ENCODE measurements around the gene SHISA8.
"Not testable (repeated sequence)": the region's sequence is repeated elsewhere in the genome, so short reads cannot be mapped to it uniquely, and the experiment has no call there.

SHISA8 gene

DNA sequence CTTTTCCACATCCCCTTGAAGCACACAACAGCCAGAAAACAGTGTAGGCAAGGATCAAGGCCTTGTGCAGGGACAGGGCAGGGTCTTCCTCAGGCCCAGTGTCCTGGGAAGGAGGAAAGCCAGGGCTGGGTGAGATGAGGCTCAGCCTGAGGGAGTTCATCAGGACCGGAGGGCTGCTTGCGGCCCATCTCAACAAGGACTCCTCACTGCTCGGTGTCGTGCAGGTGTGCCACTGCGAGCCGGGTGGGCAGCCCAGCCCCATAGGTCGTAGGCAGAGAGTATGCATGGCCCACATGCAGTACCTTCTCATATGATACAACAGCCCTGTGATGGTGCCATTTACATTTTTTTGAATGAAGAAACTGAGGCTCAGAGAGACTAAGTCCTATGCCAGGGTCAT lies 12.9 kb downstream of the SHISA8 start:
- no peak overlapping the region for H3K27ac ChIP-seq
- DNase-seq (ENCODE audit: low read depth, low spot score) = no peak

DNA sequence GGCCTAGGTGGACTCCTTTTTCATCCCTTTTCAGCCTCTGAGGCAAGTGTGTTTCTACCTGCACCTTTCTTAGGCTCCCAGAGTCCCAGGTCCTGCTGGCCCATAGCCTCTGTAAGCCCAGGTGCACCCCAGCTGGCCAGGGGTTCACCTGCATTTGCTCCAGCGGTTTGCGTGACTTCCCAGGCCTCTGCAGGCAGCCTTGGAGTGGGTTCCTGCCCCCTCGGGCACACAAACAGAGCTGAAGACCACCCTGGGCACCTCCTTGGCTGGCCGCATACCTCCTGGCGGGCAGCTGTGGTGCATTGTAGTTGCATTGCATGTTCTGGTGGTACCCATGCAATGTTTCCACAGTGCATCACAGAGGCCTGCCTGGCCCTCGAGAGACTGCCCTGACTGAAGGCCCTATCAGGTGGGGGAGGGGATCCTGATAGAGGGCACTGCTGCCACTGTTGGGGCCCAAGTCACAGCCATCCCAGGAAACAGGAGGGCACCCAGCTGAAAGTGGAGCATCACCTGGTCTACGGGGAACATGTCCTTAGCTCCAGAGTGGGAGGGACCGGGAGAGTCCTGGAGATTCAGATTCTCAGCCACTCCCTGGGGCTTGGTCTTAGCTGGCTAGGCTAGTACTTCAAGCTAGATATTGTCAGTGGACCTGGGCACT lies 14.1 kb downstream of the SHISA8 start:
- no peak overlapping the region for H3K27ac ChIP-seq
- DNase-seq (ENCODE audit: low read depth, low spot score) = no peak

DNA sequence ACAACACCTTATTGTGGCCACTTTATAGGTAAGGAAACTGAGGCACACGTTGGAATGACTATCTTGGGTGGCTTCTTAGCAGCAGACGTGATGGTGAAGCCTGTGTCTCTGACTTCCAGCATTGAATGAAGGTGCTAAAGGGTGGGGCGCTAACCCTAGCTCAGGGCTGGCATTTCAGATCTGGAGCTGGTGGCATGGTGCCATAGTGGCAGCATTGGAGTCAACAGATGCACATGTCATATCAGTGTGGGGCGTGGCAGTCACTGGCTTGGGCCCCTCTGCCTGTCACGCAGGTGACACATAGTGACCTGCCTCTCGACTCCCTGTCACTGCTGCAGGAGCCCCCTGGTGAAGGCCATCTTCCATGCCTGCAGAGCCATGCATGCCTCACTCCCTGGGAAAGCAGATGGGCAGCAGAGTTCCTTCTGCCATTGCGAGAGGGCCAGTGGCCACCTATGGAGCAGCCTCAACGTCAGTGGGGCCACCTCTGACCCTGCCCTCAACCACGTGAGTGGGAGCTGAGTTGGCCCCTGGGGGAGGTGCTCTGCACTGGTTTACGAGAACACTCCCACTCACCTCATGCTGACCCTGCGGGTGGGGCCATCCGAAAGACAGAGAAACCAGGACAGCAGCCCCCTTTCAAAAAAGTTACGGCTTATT lies 14.8 kb downstream of the SHISA8 start:
- H3K27ac ChIP-seq = no peak overlapping the region
- DNase-seq (ENCODE audit: low read depth, low spot score) = no peak

DNA sequence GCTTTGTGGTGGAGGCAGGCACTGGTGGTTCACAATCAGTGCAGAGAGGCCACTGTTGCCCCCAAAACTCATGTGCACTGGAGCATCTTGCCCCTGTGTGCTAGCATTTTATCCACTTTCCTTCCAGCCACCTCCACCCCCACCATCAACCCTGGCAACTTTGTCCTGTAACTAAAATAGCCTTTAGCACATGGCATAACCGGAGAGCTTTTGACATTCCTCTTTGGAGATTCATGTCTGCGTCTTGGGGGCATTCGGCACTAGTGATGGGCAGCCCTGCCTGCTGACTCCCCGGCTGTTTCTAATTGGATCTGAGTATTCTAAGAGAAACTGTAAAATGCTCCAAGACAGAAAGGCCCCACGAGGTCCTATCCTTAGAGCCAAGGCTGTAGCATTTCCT lies 15.8 kb downstream of the SHISA8 start:
- DNase-seq (ENCODE audit: low read depth, low spot score) = no peak

DNA sequence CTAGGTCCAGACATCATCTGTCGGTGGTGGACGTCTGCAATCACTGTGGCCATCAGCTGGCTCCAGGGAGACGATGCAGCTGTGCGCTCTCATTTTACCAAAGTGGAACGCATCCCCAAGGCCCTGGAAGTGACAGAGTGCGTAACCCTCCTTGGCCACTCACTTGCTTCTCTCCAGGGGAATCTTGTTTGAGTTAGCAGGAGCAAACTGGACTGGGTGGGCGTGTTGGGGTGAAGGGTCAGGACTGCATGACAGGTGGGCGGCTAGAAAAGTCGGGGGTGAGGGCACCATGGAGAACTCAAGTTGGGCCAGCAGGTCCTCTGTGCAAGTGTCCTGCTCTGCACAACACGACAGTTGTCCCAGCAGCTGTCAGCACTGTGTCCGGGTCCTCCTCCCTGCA lies 16.2 kb downstream of the SHISA8 start:
- no peak overlapping the region for H3K27ac ChIP-seq
- no peak for DNase-seq (ENCODE audit: low read depth, low spot score)

More for the DNA sequence above, 15.8 kb downstream of the SHISA8 start:
- no peak overlapping the region for H3K27ac ChIP-seq

DNA sequence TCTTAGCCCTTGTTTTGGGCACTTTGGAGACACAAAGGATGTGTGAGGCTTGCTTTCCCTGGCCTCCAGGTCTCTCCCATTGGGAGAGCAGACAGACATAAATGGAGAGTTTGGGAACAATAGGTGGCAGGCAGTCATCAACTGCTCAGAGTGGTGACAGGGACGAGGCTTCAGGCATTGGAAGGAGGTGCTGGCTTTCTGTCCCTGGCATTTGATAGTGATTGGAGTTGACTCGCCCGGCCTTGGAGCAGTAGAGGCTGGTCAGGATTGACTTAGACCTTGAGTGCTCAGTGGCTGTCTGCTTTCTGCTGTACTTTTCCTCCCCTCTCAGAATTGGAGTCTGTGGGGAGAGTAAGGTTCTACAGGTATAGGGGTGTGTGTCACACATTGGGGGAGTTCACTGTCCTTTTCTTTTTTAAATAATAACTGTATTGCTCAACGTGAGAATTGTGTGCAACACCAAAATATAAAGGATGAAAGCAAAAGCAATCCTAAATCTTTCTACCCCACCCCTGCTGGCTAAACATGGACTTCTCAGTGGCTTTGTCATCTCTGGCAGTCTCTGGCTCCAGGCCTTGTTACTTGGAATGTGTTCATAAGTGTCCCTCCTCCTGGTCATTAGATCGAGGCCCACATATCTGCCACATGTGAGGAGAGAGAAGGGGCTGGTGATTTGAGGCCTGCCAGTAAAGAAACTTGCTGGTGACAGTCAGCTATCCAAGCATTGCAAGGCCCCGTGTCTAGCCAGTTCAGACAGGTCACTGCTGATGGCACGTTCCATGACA lies 21.1 kb downstream of the SHISA8 start:
- no peak overlapping the region for H3K27ac ChIP-seq
- no peak for DNase-seq (ENCODE audit: low read depth, low spot score)

DNA sequence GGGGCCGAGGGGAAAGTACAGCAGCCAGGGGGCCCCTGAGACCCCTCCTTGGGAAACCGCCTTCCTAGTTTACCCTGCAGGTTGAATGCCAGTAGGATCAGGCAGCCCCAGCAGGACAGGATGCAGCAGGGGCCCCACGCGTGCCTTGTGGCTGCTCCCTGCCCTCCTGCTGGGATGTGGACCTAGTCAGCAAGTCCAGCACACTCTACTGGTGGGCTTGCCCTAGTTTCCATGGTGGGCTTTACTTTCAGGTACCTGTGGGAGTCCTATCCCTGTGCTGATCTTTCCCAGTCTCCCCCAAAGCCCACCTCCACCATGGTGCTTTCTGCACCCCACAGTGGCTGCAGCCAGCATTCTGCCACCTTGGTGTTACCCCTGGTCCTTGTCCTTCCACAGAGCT lies 22.2 kb downstream of the SHISA8 start:
- H3K27ac ChIP-seq = no peak overlapping the region
- no peak for DNase-seq (ENCODE audit: low read depth, low spot score)

DNA sequence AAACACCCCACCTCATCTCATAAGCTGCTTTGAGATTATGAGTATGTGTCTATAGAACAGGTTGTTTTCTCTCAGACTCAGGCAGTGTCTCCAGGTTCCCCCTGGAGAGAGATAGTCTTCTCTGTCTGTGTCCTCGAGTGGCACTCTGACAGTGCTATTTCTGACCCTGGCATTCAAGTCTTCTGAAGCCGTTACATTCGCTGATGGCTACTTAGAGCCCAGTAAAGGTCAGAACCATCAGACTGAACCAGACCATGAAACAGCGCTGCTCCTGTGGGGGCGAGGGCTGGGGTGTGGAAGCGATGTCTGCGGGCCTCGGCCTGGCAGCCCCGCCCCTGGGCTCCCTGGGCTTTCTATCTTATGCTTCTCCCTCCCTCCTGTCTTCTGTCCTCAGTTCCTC lies 23.5 kb downstream of the SHISA8 start:
- H3K27ac ChIP-seq = no peak overlapping the region
- no peak for DNase-seq (ENCODE audit: low read depth, low spot score)

DNA sequence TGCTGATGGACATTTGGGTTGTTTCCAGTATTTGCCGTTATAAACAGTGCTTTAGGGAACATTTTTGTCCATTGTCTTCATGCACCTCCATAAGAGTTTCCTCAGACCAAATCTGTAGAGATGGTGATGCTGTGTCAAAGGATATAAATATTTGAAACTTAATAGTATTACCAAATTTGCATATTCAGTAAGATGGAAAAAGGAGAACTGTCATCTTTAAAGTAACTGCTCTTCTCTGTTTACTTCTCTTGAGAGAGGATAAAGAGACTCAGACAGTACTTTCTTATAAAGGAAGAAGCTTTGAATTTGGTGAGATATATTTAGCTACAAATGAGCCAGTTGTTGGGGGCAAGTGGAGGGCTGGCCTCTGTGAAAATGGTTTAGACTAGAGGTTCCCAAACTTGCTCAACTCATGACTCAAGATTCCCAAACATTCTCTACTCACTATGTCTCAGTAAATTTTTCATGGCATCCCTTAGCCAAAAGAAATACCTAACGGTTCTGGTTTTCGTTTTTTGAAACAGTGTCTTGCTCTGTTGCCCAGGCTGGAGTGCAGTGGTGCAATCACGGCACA lies 26.2 kb downstream of the SHISA8 start:
- H3K27ac ChIP-seq = no peak overlapping the region
- DNase-seq (ENCODE audit: low read depth, low spot score) = no peak

DNA sequence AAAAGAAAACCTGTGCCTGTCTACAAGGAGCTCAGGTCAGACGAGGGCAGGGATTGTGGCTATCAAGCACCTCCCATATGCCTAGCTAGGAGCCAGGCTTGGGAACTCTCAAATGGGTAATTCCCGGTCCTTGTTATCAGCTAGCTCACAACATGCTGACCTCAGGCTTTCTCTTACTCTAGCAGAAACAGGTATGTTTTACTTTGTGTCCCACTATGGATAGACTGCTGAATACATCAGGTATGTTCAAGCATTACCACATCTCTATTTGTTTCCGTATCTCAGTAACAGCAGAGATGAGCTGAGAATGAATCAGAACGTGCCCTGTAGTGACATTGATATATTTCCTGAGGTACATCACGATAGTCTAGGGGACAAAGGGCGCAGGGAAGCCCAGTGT lies 29.4 kb downstream of the SHISA8 start:
- no peak for DNase-seq (ENCODE audit: low read depth, low spot score)
- no peak overlapping the region for H3K27ac ChIP-seq

DNA sequence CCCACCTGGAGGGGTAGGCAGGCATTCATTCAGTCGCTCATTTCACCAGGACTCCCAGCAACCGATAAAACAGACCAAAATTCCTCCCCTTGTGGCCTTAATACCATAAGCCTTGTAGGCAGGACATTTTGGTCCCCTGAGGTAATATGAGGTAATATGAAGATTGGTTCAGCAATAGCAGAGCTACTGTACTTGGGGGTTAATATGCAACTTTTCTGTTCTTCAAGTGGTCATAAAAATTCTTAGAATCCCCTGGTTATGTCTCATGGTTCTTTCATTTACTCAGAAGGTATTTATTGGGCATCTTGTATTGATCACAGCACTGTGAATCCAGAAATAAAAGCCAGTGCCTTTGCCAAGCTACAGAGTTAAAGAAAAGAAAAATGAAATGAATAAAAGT lies 29.8 kb downstream of the SHISA8 start:
- no peak for DNase-seq (ENCODE audit: low read depth, low spot score)
- H3K27ac ChIP-seq = no peak overlapping the region

DNA sequence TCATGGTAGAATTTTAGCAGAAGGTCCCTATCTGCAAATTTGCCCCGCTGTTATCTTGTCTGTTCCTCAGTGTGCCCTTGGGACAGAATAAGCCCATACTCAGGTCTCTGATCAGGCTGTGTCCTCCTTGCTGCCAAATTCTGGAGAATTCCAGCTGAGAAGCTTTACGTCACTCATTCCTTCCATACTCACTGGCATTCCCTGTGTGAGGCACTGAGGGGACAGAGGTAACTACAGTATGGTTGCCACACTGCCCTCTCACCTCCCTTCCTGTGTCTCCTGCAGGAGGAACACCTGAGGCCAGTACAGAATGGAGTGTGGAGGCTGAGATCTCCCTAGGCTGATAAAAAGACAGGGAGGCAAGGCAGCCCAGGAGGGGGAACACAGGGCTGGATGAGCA lies 31.5 kb downstream of the SHISA8 start:
- DNase-seq (ENCODE audit: low read depth, low spot score) = no peak
- no peak overlapping the region for H3K27ac ChIP-seq

DNA sequence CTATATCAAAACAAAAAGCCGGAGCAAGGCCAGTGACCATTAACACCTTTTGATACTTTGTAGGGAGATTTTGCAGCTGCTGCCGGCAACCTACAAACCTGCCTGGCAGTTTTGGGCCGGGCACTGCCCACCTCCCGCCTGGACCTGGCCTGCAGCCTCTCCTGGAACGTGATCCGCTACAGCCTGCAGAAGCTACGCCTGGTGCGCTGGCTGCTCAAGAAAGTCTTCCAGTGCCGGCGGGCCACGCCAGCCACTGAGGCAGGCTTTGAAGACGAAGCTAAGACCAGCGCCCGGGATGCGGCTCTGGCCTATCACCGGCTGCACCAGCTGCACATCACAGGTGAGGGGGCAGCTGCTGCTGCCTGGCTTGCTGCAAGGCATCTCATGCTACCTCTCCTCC lies 34.2 kb downstream of the SHISA8 start:
- no peak for DNase-seq (ENCODE audit: low read depth, low spot score)
- no peak overlapping the region for H3K27ac ChIP-seq

DNA sequence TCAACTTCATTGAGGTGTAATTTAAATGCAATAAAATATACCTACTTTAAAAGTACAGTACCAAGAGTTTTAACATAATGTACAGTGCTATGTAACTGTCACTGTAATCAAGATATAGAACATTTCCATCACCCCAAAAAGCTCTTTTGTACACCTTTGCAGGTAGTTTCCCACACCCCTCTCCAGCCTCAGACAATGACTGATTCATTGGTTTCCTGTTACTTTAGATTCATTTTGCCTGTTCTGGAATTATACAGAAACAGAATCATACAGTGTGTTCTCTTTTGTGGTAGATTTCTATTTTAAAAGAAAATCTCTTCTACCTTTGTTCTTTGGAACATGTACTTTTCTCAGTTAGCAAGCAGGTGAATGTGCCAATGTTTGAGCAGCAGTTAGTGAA lies 38.2 kb downstream of the SHISA8 start:
- no peak for DNase-seq (ENCODE audit: low read depth, low spot score)
- no peak overlapping the region for H3K27ac ChIP-seq

DNA sequence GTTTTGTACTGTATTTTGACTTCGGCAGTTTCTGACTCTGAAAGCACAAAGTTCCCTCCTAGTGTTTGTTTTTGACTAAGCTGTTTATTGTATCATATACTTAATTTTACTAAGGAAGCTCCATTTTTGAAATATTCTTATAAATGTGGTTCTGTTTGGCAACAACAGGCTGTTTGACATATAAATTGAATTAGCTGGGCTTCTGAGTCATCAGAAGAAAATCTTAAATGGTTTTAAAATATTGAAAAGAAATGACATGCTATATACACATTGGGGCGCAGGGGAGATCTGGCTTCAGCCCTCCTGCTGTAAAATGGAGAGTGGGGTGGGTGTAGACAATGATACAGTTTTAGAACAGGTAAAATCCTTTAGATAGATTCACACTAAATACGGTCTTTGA lies 38.6 kb downstream of the SHISA8 start:
- H3K27ac ChIP-seq = no peak overlapping the region
- no peak for DNase-seq (ENCODE audit: low read depth, low spot score)

DNA sequence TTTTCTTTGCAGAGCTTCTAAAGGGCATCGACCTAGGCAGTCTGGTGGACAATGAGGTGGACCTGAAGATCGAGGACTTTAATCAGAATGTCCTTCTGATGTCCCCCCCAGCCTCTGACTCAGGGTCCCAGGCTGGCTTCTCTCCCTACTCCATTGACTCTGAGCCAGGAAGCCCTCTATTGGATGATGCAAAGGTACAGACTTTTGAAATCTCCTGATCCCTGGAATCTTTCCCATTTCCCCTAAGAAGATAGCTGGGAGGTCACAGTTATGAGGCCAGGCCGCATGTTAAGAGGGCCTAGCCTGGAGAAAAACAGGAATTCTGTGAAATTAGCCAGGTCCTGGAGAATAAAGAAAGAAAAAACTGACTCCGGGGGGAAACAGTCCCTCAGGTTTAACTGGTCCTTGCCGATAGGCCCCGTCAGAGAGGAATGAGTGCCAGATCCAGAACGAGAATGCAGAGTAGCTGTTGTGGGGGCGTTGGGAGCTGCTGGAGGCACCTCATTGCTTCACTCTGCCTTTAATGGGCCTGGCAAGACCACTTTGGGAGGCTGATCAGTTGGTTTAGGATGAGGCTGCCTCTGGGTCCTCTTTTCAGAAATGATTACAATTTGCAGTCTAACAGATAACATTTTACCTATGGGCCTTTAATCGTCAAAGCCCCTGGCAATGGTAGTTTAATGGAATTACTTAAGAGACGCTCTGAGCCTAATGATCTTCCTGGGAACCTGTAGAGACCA lies 39.2 kb downstream of the SHISA8 start:
- H3K27ac ChIP-seq = no peak overlapping the region
- DNase-seq (ENCODE audit: low read depth, low spot score) = no peak

DNA sequence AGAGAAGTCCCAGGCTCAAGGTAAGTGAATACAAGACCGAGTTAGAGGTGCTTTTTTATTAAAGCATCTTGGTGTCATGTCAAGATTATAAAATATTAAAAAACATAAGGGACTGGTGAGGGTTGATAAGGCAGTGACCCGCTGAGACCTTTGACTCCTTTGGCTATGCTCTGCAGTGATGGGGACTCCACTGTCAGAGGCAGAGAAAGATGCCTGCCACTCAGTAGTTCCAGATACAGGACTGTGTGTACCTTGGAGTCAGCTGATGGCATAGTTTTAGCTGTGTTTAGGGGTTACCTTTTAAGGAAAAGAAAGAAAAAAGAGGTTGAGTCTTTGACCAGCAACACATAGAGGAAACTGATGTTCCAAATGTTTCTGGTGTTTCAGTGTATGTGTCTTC lies 40.8 kb downstream of the SHISA8 start:
- DNase-seq (ENCODE audit: low read depth, low spot score) = no peak
- no peak overlapping the region for H3K27ac ChIP-seq

DNA sequence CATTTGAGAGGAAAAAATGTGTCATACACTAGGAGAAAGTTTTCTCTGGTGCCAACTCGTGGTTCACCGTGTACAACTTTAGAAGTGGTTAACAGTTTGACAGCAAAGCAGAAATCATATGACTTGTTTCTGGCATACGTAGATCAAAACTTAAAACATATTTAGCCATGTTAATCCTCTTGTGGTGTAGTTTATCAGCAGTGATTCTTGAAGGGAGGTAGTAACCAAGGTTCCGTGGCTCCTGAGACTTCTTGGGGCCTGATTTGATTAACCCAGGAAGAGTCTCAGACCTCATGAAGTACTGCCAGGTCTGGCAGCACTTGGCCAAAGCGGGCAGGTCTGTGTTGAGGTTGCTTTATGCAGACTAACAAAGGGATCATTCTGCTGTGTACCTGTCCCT lies 41.5 kb downstream of the SHISA8 start:
- DNase-seq (ENCODE audit: low read depth, low spot score) = no peak
- H3K27ac ChIP-seq = no peak overlapping the region

DNA sequence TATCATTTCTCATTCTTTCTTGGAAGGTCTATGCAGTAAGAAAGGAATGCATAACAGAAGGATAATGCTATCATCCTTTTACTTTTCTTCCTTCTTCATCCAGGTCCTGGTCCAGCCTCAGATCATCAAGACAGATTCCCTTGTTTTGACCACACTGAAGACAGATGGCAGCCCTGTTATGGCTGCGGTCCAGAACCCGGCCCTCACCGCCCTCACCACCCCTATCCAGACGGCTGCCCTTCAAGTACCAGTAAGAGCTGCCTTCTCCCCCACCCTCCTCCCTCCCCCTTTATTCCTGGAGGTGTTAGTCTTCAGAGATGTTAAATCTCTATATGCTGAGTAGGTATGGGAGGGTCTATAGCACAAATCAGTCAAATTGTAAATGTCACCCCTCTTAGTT lies 44.1 kb downstream of the SHISA8 start:
- H3K27ac ChIP-seq = no peak overlapping the region
- no peak for DNase-seq (ENCODE audit: low read depth, low spot score)

DNA sequence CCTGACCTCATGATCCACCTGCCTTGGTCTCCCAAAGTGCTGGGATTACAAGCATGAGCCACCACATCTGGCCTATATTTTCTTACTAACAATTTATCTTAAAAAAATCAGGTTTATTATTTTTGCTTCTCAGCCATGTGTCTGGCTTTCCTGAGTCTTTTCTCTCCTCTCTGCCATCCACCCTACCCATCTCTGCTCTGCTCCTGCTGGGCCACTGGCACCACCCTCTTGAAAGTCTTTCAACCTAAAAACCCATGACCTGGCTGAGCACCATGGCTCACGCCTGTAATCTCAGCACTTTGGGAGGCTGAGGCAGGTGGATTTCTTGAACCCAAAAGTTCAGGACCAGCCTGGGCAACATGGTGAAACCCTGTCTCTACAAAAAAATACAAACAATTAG lies 44.8 kb downstream of the SHISA8 start:
- not testable (repeated sequence) for DNase-seq (ENCODE audit: low read depth, low spot score); H3K27ac ChIP-seq

DNA sequence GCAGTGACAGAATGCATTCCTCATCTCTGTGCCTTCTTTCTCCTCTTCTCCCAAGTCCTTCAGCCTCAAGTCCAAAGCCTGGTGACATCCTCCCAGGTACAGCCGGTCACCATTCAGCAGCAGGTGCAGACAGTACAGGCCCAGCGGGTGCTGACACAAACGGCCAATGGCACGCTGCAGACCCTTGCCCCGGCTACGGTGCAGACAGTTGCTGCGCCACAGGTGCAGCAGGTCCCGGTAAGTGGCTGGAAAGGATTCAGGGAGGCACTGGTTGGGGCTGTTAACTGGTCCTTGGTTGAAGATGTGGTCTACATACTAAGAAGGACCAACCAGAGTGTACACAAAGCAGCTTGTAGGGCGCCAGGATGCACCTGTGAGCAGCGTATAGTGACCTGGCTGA lies 46.3 kb downstream of the SHISA8 start:
- H3K27ac ChIP-seq = no peak overlapping the region
- no peak for DNase-seq (ENCODE audit: low read depth, low spot score)

All from epithelial cell of prostate (primary cell).